Islet precursor cell (in vitro differentiated cells): ENCODE data around the gene ZNG1A.
"Not testable (repeated sequence)": the region's sequence is repeated elsewhere in the genome, so short reads cannot be mapped to it uniquely, and the experiment has no call there.

Experiments
- DNase-seq: peaks from one replicate; pipeline ENCODE4 v3.0.0-alpha.2; 2018

Gene ZNG1A

GRCh38 chr9:178970-179383 lies at the start of gene ZNG1A:
TSS of gene ZNG1A (minus strand) at chr9:179056. CDS start at chr9:178969, 87 bp downstream.
- DNase-seq: not testable (repeated sequence)

GRCh38 chr9:227860-228259 lies 49.0 kb upstream of the ZNG1A start:
- no peak for DNase-seq

GRCh38 chr9:224582-225520 lies 46.0 kb upstream of the ZNG1A start:
- DNase-seq: peak; percentile 92

GRCh38 chr9:224026-224425 lies 45.2 kb upstream of the ZNG1A start:
- no peak for DNase-seq

DNA sequence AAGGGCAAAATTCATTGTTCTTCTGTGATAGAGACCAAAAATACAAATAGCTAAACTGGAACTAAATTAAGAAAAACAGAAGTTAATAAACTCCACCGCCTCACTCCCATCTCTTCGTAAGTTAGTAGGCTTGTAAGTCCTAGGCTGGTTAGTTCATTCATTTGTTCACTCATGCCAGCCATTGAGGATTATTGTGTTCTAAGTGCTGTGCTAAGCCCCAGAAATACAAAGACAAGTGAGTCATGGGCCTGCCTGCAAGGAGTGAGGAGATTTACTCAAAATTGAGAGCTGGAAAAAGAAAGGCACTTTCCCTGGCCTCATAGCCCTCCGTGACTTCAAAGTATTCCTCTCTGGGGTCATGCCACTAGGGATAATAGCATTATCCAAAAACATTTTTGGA lies 44.3 kb upstream of the ZNG1A start:
- DNase-seq: peak; percentile 60

GRCh38 chr9:221989-222776 lies 43.3 kb upstream of the ZNG1A start:
- peak; percentile 62 for DNase-seq

- DNase-seq: no peak
Measured at GRCh38 chr9:219670-220365, 41.0 kb upstream of the ZNG1A start.

DNA sequence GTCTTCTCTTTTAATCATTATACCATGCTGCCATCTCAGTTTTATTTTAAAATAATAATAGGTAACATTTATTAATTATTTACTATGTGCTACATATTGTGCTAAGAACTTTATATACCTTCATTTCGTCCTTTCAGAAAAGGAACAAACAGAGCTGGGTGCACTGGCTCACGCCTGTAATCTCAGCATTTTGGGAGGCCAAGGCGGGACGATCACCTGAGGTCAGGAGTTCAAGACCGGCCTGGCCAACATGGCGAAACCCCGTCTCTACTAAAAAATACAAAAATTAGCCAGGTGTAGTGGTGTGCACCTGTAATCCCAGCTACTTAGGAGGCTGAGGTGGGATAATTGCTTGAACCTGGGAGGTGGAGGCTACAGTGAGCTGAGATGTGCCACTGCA lies 40.2 kb upstream of the ZNG1A start:
- not testable (repeated sequence) for DNase-seq

DNA sequence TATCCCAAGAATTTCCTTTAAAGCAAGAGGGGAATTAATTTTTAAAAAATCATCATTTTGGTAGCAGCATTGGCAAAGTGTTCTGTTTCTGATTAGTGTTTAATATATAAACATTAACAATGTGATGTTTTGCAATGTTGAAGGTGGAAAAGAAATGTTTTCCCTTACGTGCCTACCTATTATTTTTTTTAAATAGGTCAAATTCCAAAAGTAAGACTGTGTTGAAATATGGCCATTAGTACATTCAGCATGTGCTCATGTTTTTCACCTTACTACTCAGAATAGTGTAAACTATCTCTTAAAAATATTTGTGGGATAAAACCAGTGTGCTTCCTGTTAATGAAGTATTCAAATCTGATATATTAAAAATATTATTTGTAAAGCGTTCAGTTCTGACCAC lies 39.1 kb upstream of the ZNG1A start:
- no peak for DNase-seq

GRCh38 chr9:216866-217265 lies 38.0 kb upstream of the ZNG1A start:
- DNase-seq: no peak

GRCh38 chr9:215631-216155 lies 36.8 kb upstream of the ZNG1A start:
- no peak for DNase-seq

DNA sequence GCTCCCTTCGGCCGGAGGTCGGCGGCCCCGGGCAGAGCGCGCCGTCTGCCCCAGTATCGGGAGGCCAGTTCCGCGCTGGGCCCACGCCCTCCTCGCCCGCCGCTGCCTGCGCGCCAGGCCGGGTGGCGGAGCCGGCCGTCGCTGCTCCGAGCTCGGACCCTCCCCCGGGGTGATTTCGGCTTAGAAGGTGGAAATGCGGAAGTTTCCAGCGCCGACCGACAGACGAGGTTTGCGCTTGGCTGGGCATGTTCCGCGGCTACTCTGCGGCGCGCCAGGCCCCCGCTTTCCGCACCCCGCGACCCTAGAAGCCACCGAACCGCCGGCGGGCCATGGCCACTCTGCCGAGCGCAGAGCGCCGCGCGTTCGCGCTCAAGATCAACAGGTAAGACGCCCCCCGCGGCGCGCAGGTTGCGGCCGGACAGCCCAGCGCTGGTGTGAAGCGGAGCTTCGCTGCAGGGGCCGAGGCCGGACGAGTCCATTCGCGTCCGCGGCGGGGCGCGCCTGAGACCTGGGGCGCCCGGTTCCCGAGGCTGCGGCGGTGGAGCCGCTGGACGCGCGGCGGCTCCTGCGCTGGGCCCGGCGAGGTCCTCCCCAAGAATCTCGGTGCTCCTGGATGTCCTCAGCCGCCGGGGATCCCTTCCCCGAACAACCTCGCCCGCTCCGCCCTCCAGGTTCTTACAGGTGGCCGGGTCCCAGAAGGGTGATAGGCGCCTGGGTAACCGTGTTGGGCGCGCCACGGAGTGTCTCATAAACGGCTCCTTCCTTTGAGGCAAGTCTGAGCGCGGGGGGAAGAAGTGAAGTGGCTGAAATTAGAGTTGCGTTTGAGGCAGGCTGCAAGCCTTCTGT lies 36.0 kb upstream of the ZNG1A start, which contains the start of gene DOCK8:
DOCK8 (plus strand) TSS at position 218 of the 846 bp plus-strand sequence; CDS start at position 330, 112 bp downstream.
- DNase-seq: peak; percentile 89

- no peak for DNase-seq
Measured at GRCh38 chr9:214351-214647, 35.4 kb upstream of the ZNG1A start.

GRCh38 chr9:213901-214300 lies 35.0 kb upstream of the ZNG1A start:
- DNase-seq: not testable (repeated sequence)

DNA sequence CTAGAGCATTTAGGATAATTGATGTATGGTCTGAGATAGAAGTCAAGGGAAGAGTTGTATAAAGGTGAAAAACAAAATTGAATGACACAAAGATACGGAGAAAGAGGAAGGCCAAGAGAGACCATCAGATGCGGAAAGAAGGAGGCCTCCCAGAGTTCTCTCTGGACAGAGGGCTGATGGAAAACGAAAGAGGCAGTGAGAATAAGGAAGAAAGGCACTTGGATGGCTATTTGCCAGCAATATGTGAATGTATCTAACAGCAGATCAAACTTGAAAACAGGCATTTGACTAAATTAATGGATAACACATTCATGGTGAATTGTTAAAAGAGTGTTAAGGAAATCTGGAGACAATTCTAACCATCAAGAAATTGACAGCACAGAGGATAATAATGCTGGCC lies 33.4 kb upstream of the ZNG1A start:
- DNase-seq: no peak

DNA sequence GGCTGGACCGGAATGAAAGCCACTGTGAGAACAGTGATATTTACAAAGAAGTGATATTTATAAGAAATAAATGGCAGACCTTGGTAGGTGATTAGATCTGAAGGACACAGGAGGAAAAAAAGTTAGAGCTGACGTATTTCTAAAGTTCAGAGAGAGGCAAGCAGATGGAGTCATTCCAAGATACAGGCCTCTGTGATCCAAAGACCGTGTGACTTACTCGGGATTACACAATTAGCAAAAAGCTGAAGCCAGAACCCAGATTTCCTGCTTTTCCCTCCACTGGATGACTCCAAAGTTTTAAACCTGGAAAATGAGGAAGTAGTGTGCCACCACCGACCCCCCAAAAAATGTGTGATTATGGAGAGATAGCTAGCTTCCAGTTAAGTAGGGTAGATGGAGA lies 32.7 kb upstream of the ZNG1A start:
- no peak for DNase-seq

DNA sequence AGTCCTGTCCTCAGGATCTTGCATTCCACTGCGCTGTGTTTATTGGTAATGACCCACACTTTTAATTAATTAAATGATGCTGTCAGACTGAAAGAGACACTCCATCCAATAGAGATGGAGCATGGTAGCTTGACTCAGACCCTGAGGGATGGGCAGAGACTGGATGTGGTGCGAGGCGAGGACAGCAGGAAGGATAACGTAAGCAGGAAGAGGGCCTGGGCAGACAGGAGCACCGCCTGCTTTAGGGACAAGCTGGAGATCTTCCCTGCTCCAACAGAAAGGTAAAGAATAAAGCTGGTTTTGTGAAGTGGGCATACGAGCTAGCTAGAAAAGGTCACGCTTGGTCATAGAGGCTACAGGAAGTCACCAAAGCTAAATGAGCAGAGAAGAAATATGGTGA lies 32.2 kb upstream of the ZNG1A start:
- no peak for DNase-seq

GRCh38 chr9:209143-209758 lies 30.4 kb upstream of the ZNG1A start:
- DNase-seq: no peak

- no peak for DNase-seq
Measured at GRCh38 chr9:206481-206880, 27.6 kb upstream of the ZNG1A start.

DNA sequence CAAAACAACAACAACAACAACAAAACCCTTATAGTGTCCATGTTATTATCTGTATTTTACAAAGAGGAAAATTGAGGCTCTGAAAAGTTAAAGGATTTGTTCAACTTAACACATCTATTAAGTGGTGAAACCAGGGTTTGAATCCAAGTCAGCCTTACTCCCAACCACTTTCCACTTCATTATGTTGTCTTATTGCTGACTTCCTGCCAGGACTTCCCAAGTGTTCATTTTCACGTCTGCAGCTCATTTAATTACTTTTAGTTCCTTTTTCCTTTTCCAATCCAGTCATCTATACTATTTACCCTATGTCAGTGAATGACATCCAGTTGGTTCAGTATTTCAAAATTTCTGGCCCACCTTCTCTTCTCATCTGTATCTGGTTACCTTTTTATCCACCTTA lies 20.7 kb upstream of the ZNG1A start:
- not testable (repeated sequence) for DNase-seq

GRCh38 chr9:178140-178825 lies 573 bp downstream of the ZNG1A start:
- DNase-seq: not testable (repeated sequence)
